WERI-Rb-1 (cell line): ENCODE results near the gene ALDH2.

ENCODE experiments used
- DNase-seq: peaks from one replicate; pipeline ENCODE4 v3.0.0-alpha.2; 2020
- H3K27ac ChIP-seq: fragments of 250-450 bp; sonication (Bioruptor Pico); 2 replicates; pipeline ENCODE4 v1.5.1; 2020; ENCODE audit warnings: mild to moderate bottlenecking, moderate library complexity
- H3K27me3 ChIP-seq: fragments of 250-450 bp; sonication (Bioruptor Pico); 2 replicates; pipeline ENCODE4 v1.5.1; 2021; ENCODE audit warnings: mild to moderate bottlenecking, low read depth, moderate library complexity; ENCODE audit not compliant: insufficient read depth, severe bottlenecking
- H3K36me3 ChIP-seq: fragments of 250-450 bp; sonication (Bioruptor Pico); 2 replicates; pipeline ENCODE4 v1.5.1; 2020; ENCODE audit warnings: mild to moderate bottlenecking, moderate library complexity
- H3K4me3 ChIP-seq: 2 replicates; pipeline ENCODE4 v1.5.1; 2011; ENCODE audit warnings: low read depth, mild to moderate bottlenecking, control low read depth, low read length
- H3K9me3 ChIP-seq: fragments of 250-450 bp; sonication (Bioruptor Pico); 2 replicates; pipeline ENCODE4 v1.5.1; 2021; ENCODE audit warnings: mild to moderate bottlenecking, moderate library complexity; ENCODE audit not compliant: severe bottlenecking
- CTCF ChIP-seq: IDR thresholded peaks from 2 replicates; pipeline ENCODE4 v1.5.1; 2011; ENCODE audit warnings: low read depth, mild to moderate bottlenecking, control low read depth, inconsistent platforms, low read length

The ALDH2 gene

DNA sequence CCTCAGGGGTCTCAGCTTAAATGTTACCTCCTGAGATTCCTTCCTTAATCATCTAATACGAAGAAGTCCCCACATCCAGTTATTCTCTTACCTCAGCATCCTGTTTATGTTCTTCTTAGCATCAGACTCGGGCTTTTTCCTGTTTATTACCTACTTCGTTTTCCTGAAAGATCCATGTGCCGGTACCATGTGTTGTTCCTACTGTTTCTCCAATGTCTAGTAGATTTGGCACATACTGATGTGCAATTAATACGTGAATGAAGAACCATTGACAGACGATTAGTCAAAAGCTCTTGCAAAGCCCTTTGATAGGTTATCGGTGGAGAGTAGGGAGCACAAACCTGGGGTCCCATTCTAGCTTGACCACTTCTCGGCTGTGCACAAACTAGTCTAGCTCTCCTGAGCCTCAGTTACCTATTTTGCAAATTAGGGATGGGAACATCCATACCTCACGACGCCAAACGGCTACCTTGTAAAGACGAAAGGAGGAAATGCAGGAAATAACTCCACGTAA is 74.6 kb downstream of the ALDH2 start:
- no peaks in the 10 kb centered on the region for H3K27me3 ChIP-seq
- H3K27ac ChIP-seq = peak overlapping the region; percentile 96
- TF ChIP-seq CTCF = no peak
- H3K9me3 ChIP-seq = no peaks in the 10 kb centered on the region
- DNase-seq = no peak
- peaks cover 54% of the 10 kb centered on the region for H3K36me3 ChIP-seq
- peak overlapping the region; percentile 98 for H3K4me3 ChIP-seq

GRCh38 chr12:111841750-111842555 is 75.2 kb downstream of the ALDH2 start, which contains the start of gene MAPKAPK5:
Gene MAPKAPK5, plus strand, starts transcription at chr12:111842228. Its CDS starts 506 bp downstream, at chr12:111842734.
- DNase-seq = peak; percentile 96
- peak within 1 kb of the TSS; percentile 98 for H3K4me3 ChIP-seq
- H3K36me3 ChIP-seq = peaks cover 58% of the 10 kb centered on the region
- peak within 1 kb of the TSS; percentile 96 for H3K27ac ChIP-seq
- no peaks in the 10 kb centered on the region for H3K27me3 ChIP-seq
- TF ChIP-seq CTCF = no peak
- H3K9me3 ChIP-seq = no peaks in the 10 kb centered on the region

- DNase-seq = no peak
- Histone ChIP-seq H3K36me3 (peaks cover 60% of the 10 kb centered on the region), H3K27me3 (no peaks in the 10 kb centered on the region), H3K9me3 (no peaks in the 10 kb centered on the region), H3K4me3 (peak overlapping the region; percentile 98), H3K27ac (peak overlapping the region; percentile 96)
- TF ChIP-seq CTCF = no peak
Measured at GRCh38 chr12:111842556-111843396, 76.0 kb downstream of the ALDH2 start.

DNA sequence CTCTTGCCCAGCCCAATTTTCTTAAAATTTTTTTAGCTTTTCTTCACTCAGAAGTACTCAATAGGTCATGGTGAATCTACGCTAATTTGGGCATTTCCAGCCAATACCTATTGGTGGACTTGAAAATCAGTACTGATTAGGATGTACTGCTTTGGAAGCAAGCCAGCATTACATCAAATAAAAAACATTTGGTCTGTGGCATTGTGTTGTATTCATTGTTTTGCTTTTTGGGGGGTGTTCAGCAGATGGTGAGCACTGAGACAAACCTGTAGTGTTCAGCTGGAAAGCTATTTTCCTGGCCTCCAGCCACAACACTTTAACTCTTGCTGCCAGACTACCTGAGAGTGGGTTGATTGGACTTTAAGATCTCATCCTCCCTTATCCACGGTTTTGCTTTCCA is 79.3 kb downstream of the ALDH2 start:
- no peak for TF ChIP-seq CTCF
- no peak for DNase-seq
- Histone ChIP-seq H3K36me3 (peaks cover 66% of the 10 kb centered on the region), H3K27me3 (no peaks in the 10 kb centered on the region), H3K4me3 (no peak overlapping the region), H3K27ac (no peak overlapping the region), H3K9me3 (no peaks in the 10 kb centered on the region)

- no peak for TF ChIP-seq CTCF
- Histone ChIP-seq H3K4me3 (no peak overlapping the region), H3K27ac (no peak overlapping the region), H3K36me3 (peaks cover 52% of the 10 kb centered on the region), H3K27me3 (no peaks in the 10 kb centered on the region), H3K9me3 (no peaks in the 10 kb centered on the region)
- DNase-seq = no peak
Measured at GRCh38 chr12:111850526-111850925, 83.8 kb downstream of the ALDH2 start.
